Measurements from ENCODE around the gene FBXO46. TPM values are rescaled to one million over a fixed set of nuclear protein-coding genes. Genes with fewer than 3 reads are reported as not detected.

The FBXO46 gene
- total and polyA plus RNA-seq, 12 donors: 5.2 to 13.5 (median 9.1) TPM

DNA sequence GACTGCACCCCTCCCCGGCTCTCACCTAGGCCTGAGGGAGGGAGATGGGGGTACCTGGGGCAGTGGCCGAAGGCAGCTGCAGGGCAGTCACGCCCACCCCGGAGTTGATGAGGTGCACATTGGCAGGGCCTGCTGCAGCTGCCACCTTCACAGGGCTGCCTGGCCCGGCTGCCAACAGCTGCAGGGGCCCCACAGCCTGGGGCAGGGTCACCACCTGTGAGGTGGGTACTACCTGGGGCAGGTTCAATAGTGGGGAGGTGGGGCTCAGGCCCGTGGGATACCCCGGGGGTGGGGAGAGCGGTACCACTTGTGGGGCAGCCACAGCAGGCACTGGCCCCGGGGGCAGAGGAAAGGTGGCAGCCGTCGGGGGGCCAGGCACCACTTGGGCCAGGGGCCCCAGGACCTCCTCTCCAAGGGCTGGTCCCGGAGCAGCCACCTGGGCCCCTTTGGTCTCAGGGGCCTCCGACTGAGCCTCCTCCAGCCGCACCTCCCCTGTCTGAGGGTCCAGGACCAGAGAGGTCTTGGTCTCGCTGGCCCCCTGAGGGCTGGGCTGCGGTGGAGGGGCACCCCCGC lies 35.7 kb upstream of the FBXO46 start:
- Histone ChIP-seq H3K27ac (peak overlapping the region; percentile 83 to 100 (median 96)), H3K27me3 (peaks cover 0 to 62% (median 0%) of the 10 kb centered on the region in 7 donors), H3K36me3 (peaks cover 0 to 9% (median under 1%) of the 10 kb centered on the region in 9 donors), H3K4me1 (peaks cover 37 to 70% (median 50%) of the 10 kb centered on the region in 9 donors), H3K4me3 (peak overlapping the region; percentile 75 to 94 (median 86)), H3K9me3 (no peaks in the 10 kb centered on the region)
- 35 to 58% methylated on average over 16 to 17 of the region's 17 CpGs for WGBS, 2 donors
- TF ChIP-seq, protein P1, sequence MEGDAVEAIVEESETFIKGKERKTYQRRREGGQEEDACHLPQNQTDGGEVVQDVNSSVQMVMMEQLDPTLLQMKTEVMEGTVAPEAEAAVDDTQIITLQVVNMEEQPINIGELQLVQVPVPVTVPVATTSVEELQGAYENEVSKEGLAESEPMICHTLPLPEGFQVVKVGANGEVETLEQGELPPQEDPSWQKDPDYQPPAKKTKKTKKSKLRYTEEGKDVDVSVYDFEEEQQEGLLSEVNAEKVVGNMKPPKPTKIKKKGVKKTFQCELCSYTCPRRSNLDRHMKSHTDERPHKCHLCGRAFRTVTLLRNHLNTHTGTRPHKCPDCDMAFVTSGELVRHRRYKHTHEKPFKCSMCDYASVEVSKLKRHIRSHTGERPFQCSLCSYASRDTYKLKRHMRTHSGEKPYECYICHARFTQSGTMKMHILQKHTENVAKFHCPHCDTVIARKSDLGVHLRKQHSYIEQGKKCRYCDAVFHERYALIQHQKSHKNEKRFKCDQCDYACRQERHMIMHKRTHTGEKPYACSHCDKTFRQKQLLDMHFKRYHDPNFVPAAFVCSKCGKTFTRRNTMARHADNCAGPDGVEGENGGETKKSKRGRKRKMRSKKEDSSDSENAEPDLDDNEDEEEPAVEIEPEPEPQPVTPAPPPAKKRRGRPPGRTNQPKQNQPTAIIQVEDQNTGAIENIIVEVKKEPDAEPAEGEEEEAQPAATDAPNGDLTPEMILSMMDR (IDR thresholded peaks at IDR 0.05): no peak
- no peak for ATAC-seq
- intact Hi-C loops (cut with DNase I): loop anchor here in 2 of 10 donors (5.0 kb wide), 2 partner anchors 49 to 74 kb away; partner anchors contain the start of genes QPCTL (in 2 of the 2) and SNRPD2 (in 2 of the 2)
- peak in 1 of 2 donors; percentile 35 for DNase-seq

DNA sequence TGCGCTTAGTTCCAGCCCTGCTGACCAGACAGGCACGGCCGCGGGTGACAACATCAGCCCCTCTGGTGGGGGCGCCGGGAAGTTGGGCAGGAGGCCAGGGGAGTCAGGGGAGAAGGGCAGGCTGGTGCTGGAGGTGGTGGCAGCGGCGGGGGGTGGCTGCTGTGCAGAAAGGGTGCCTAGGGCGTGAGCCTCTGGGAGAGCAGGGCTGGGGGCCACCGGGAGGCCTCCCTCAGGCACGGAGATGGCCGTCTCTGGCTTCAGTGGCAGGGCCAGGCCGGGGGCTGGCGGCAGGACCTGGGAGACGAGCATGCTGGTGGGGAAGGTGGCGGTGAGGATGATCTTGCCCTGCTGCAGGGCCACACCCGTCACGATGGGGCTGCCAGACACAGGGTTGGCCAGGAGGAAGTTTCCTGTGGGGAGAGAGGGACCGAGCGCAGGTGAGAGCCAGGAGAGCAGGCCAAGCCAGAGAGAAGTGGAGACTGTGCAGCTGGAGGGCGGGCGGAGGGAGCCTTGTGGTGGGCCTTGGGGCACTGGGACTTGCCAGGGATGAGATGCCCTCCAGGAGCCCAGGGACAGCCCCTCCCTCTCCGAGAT lies 35.1 kb upstream of the FBXO46 start:
- 42 to 61% methylated on average over 23 of the region's 23 CpGs for WGBS, 2 donors
- Histone ChIP-seq H3K4me3 (peak overlapping the region in 7 of 10 donors; percentile 75 to 94 (median 90)), H3K27ac (peak overlapping the region; percentile 83 to 100 (median 96)), H3K36me3 (peaks cover 0 to 4% (median 0%) of the 10 kb centered on the region in 9 donors), H3K9me3 (no peaks in the 10 kb centered on the region), H3K27me3 (peaks cover 0 to 56% (median 0%) of the 10 kb centered on the region in 7 donors), H3K4me1 (peaks cover 34 to 65% (median 44%) of the 10 kb centered on the region in 9 donors)
- DNase-seq (peak; percentile 32 to 39), ATAC-seq (no peak)
- TF ChIP-seq, protein P1 (IDR thresholded peaks at IDR 0.05): no peak
- intact Hi-C loops (cut with DNase I): loop anchor here in 2 of 10 donors (5.0 kb wide), 2 partner anchors 48 to 73 kb away; partner anchors contain the start of genes QPCTL (in 2 of the 2) and SNRPD2 (in 2 of the 2)

DNA sequence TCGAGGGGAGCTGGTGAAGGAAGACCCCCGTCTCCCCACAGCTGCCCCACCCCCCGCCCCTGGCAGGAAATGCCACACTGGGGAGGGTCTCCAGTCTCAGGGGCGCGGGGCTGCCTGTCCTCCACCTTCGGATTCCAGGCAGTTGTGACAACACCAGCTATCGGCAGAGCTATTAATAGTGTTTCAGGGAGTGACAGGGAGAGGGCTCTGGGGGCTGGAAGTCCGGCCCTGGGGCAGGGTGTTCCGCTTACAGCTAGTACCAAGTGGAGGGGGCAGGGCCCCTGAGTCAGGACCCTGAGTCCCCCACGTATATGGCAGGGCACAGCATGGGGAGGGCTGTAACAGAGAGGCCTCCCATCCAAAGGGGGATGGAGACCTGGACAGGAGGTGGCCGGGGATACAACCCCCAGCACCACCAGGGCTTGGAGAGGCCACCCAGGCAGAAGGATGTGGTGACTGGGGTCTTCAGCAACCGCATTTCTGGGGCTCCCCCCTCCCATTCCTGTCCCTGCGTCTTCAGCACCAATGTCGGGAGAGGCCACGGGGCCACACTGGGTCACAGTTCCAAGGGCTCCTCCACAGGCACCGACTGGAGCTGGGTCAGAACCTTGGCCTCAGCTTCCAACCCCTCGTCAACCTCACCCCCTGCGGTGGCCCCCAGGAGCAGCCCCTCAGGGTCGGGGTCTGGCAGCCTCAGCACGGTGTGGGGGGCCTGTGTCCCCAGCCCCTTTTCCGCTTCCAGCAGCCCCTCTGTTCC lies 34.4 kb upstream of the FBXO46 start:
- Histone ChIP-seq H3K4me1 (peaks cover 33 to 59% (median 44%) of the 10 kb centered on the region in 9 donors), H3K27ac (peak overlapping the region; percentile 83 to 100 (median 96)), H3K9me3 (no peaks in the 10 kb centered on the region), H3K36me3 (peaks cover 0 to 4% (median 0%) of the 10 kb centered on the region in 9 donors), H3K27me3 (peaks cover 0 to 51% (median 0%) of the 10 kb centered on the region in 7 donors), H3K4me3 (peak overlapping the region in 7 of 10 donors; percentile 6 to 93 (median 36))
- peak in 6 of 8 donors; percentile 17 to 53 (median 26) for ATAC-seq
- intact Hi-C loops (cut with DNase I): loop anchor here in 2 of 10 donors (5.0 kb wide), 2 partner anchors 48 to 73 kb away; partner anchors contain the start of genes QPCTL (in 2 of the 2) and SNRPD2 (in 2 of the 2)
- peak; percentile 61 to 67 for DNase-seq
- WGBS, 2 donors: 20 to 33% methylated on average over 21 of the region's 21 CpGs
- TF ChIP-seq, protein P1 (IDR thresholded peaks at IDR 0.05): no peak

DNA sequence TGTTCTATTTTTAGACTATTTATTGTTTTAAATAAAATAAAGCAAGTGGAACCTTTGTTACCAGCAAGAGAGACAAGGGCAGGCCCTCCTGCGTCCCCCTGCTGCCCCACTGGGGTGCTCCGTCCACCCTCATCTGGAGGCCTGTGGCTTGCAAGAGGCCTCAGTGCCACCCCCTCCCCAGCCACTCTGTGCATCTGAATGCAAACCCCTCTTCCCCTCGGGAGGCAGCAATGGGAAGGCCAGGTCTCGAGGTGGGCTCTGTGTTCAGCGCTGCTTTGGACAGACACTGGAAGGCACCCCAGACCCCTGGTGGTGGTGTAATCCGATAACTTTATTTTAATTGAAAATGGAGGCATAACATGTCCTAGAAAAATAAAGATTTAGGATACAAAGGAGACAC lies 33.8 kb upstream of the FBXO46 start:
- no peak for ATAC-seq
- no peak for DNase-seq
- Histone ChIP-seq H3K27me3 (peaks cover 0 to 52% (median 0%) of the 10 kb centered on the region in 7 donors), H3K4me1 (peaks cover 33 to 53% (median 44%) of the 10 kb centered on the region in 9 donors), H3K9me3 (no peaks in the 10 kb centered on the region), H3K36me3 (peaks cover 0 to 4% (median 0%) of the 10 kb centered on the region in 9 donors), H3K4me3 (peak overlapping the region in 6 of 10 donors; percentile 20 to 90 (median 33)), H3K27ac (peak overlapping the region; percentile 83 to 100 (median 96))
- intact Hi-C loops (cut with DNase I): no loop called here
- WGBS, 2 donors: 22 to 37% methylated on average over 6 of the region's 6 CpGs
- TF ChIP-seq, protein P1 (IDR thresholded peaks at IDR 0.05): peak in 2 of 9 donors; percentile 9 to 15

Data from heart right ventricle (tissue), 16 donors.